K562 (cell line): ENCODE results near the gene ARID4B.
"Not testable (repeated sequence)": the region's sequence is repeated elsewhere in the genome, so short reads cannot be mapped to it uniquely, and the experiment has no call there.

ENCODE experiments used
- CBX3 ChIP-seq, 2 experiments: IDR thresholded peaks; 1 replicate in 1 of 2; 2 replicates in 1 of 2; pipeline ENCODE4 v1.6.1; 2012; ENCODE audit warnings: inconsistent platforms in 2 of 2, low read length in 2 of 2, borderline replicate concordance in 1 of 2, control low read depth in 1 of 2
- MYC ChIP-seq, 2 experiments: fragments of 250-450 bp in 1 of 2; sonication (Bioruptor Pico) in 1 of 2; IDR thresholded peaks; 2 replicates each; pipeline versions ENCODE4 v1.5.1 to v1.6.1; 2012 to 2021; ENCODE audit warnings: low read depth in 2 of 2, borderline replicate concordance in 1 of 2, improper control_type of control experiment in 1 of 2, low read length in 1 of 2, mild to moderate bottlenecking in 1 of 2, moderate library complexity in 1 of 2
- POLR2A ChIP-seq: fragments of 450-650 bp; conservative IDR thresholded peaks from 2 replicates; pipeline ENCODE4 v1.6.1; 2016
- ZNF384 ChIP-seq: IDR thresholded peaks from 2 replicates; pipeline ENCODE4 v1.6.1; 2012; ENCODE audit warnings: low read depth, low read length, improper control_type of control experiment
- ZNF668 ChIP-seq: fragments of 250-450 bp; sonication (Bioruptor Pico); IDR thresholded peaks from 2 replicates; pipeline ENCODE4 v1.8.0; 2022; ENCODE audit warnings: mild to moderate bottlenecking, inconsistent platforms
- ZNF76 ChIP-seq: fragments of 250-450 bp; sonication (Bioruptor Pico); IDR thresholded peaks from 2 replicates; pipeline ENCODE4 v1.4.0; 2020; ENCODE audit warnings: mild to moderate bottlenecking, moderate library complexity, borderline replicate concordance

GRCh38 chr1:235202447-235202846 is 125.5 kb downstream of the ARID4B start:
- not testable (repeated sequence) for TF ChIP-seq ZNF384; ZNF668 (CRISPR knock-in tag); ZNF76 (CRISPR knock-in tag); MYC (IDR thresholded peaks at IDR 0.05; ENCODE audit: low read depth, low read length); MYC (CRISPR knock-in tag; IDR thresholded peaks at IDR 0.05; ENCODE audit: borderline replicate concordance, low read depth); POLR2A; CBX3 (IDR thresholded peaks at IDR 0.05; ENCODE audit: borderline replicate concordance in 1 of 2, low read length in 2 of 2)
